Testis (tissue), 3 donors: Measurements from ENCODE around the gene TCF3. TPM values are rescaled to one million over a fixed set of nuclear protein-coding genes. Genes with fewer than 3 reads are reported as not detected.

Experiments
- DNase-seq: peaks from one replicate; pipeline ENCODE4 v3.0.0-alpha.2; 2019
- H3K27ac ChIP-seq, 2 donors: fragments of 200-600 bp; sonication (generic); one replicate each; pipeline ENCODE4 v1.5.1; 2019
- H3K27me3 ChIP-seq: fragments of 200-600 bp; sonication (generic); one replicate; pipeline ENCODE4 v1.5.1; 2019
- H3K36me3 ChIP-seq: fragments of 200-600 bp; sonication (generic); one replicate; pipeline ENCODE4 v1.5.1; 2017; ENCODE audit warnings: low read depth; ENCODE audit errors: missing control alignments
- H3K4me1 ChIP-seq: fragments of 200-600 bp; sonication (generic); one replicate; pipeline ENCODE4 v1.5.1; 2019
- H3K4me3 ChIP-seq, 2 donors: fragments of 200-600 bp; sonication (generic); one replicate each; pipeline ENCODE4 v1.5.1; 2017 to 2019
- H3K9me3 ChIP-seq: fragments of 200-600 bp; sonication (generic); one replicate; pipeline ENCODE4 v1.5.1; 2017
- POLR2A ChIP-seq: fragments of 450-650 bp; IDR thresholded peaks from one replicate; pipeline ENCODE4 v1.6.1; 2017; ENCODE audit warnings: antibody characterized with exemption, mild to moderate bottlenecking, moderate library complexity
- WGBS, 2 donors: methylation state at CpG; one replicate each; pipeline ENCODE4 v1.1.5; 2018; 5-methylcytosine and 5-hydroxymethylcytosine counted together
- intact Hi-C: fragments of 100-400 bp; cut with DNase I; formaldehyde crosslinking; loops from one replicate; pipeline ENCODE4 v1.15.1; 2023; ENCODE audit warnings: low total_unique reads
- polyA plus RNA-seq: library from polyadenylated mRNA; stranded (reverse); fragments of 350-450 nt; fragmentation: Illumina TruSeq; extraction: RNeasy Lipid Tissue Mini Kit (QIAGEN cat#74804); gene quantifications from one replicate; pipeline ENCODE4 v1.2.3, GENCODE V29; 2014; ENCODE audit warnings: low read depth, low replicate concordance; ENCODE audit not compliant: insufficient read depth
- total RNA-seq, 2 donors: library from RNA; depleted of rRNA; stranded (reverse); fragments of >200 nt; gene quantifications; one replicate each; pipeline ENCODE4 v1.2.3, GENCODE V29; 2016
- TF ChIP-seq, protein P1 (sequence below), 3 experiments: fragments of 450-650 bp in 2 of 3; fragments of 200-600 bp in 1 of 3; sonication (generic) in 1 of 3; IDR thresholded peaks; one replicate each; pipeline ENCODE4 v1.5.1; 2016 to 2019; ENCODE audit warnings: antibody characterized with exemption in 3 of 3, mild to moderate bottlenecking in 2 of 3, moderate library complexity in 1 of 3

Gene TCF3
- total and polyA plus RNA-seq, 3 donors from 2014 or later, result 157 to 423 (median 330) TPM

DNA sequence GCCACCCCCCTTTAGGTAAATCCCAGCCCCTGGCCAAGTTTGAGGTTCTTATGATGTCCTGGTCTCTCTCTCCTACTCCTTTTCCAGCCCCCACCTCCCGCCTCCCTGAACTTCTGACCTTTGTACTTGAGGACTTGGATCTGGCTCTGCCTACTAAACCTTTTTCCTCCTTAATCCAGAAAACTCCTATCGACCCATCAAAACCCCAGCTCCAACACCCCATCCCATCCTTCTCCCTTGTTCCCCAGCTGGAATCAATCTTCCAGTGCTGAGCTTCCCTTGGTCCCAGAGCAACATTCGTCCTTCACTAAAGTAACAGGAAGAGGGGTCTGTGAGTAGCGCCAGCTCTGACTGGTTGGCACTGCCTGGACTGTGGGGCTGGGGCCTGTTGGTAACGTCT, 29.9 kb downstream of the TCF3 start:
- H3K27me3 ChIP-seq, result no peaks in the 10 kb centered on the region
- H3K9me3 ChIP-seq, result no peaks in the 10 kb centered on the region
- H3K27ac ChIP-seq, result no peak overlapping the region
- no peaks in the 10 kb centered on the region for H3K36me3 ChIP-seq
- WGBS, 2 donors, result 86 to 91% methylated on average over 5 of the region's 5 CpGs
- TF ChIP-seq, protein P1, sequence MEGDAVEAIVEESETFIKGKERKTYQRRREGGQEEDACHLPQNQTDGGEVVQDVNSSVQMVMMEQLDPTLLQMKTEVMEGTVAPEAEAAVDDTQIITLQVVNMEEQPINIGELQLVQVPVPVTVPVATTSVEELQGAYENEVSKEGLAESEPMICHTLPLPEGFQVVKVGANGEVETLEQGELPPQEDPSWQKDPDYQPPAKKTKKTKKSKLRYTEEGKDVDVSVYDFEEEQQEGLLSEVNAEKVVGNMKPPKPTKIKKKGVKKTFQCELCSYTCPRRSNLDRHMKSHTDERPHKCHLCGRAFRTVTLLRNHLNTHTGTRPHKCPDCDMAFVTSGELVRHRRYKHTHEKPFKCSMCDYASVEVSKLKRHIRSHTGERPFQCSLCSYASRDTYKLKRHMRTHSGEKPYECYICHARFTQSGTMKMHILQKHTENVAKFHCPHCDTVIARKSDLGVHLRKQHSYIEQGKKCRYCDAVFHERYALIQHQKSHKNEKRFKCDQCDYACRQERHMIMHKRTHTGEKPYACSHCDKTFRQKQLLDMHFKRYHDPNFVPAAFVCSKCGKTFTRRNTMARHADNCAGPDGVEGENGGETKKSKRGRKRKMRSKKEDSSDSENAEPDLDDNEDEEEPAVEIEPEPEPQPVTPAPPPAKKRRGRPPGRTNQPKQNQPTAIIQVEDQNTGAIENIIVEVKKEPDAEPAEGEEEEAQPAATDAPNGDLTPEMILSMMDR (IDR thresholded peaks at IDR 0.05), result no peak
- no peak for DNase-seq
- intact Hi-C loops, result no loop called here
- H3K4me3 ChIP-seq, result no peak overlapping the region
- H3K4me1 ChIP-seq, result no peaks in the 10 kb centered on the region

GRCh38 chr19:1622007-1622406, 30.4 kb downstream of the TCF3 start:
- no peaks in the 10 kb centered on the region for H3K36me3 ChIP-seq
- no peak overlapping the region for H3K27ac ChIP-seq
- TF ChIP-seq, protein P1 (IDR thresholded peaks at IDR 0.05), result no peak
- no peak for TF ChIP-seq POLR2A
- no peaks in the 10 kb centered on the region for H3K27me3 ChIP-seq
- no peaks in the 10 kb centered on the region for H3K9me3 ChIP-seq
- no peak for DNase-seq
- 93 to 94% methylated on average over 7 to 23 of the region's 23 CpGs for WGBS, 2 donors
- no peak overlapping the region for H3K4me3 ChIP-seq
- H3K4me1 ChIP-seq, result no peaks in the 10 kb centered on the region
- intact Hi-C loops, result no loop called here

- Histone ChIP-seq H3K27me3 (no peaks in the 10 kb centered on the region), H3K9me3 (no peaks in the 10 kb centered on the region), H3K36me3 (no peaks in the 10 kb centered on the region), H3K4me1 (no peaks in the 10 kb centered on the region), H3K4me3 (no peak overlapping the region), H3K27ac (no peak overlapping the region)
- no peak for DNase-seq
- WGBS, 2 donors, result 88 to 96% methylated on average over 15 to 23 of the region's 23 CpGs
- intact Hi-C loops, result no loop called here
- TF ChIP-seq POLR2A, result no peak
- TF ChIP-seq, protein P1 (IDR thresholded peaks at IDR 0.05), result no peak
These were observed 30.8 kb downstream of the TCF3 start for GRCh38 chr19:1621574-1621973.

- no peak for DNase-seq
- Histone ChIP-seq H3K27me3 (no peaks in the 10 kb centered on the region), H3K4me1 (no peaks in the 10 kb centered on the region), H3K4me3 (no peak overlapping the region), H3K27ac (no peak overlapping the region), H3K36me3 (no peaks in the 10 kb centered on the region), H3K9me3 (no peaks in the 10 kb centered on the region)
- TF ChIP-seq, protein P1 (IDR thresholded peaks at IDR 0.05), result no peak
- no peak for TF ChIP-seq POLR2A
- intact Hi-C loops, result no loop called here
- 88% methylated on average over 14 of the region's 19 CpGs; no CpG with 5 or more reads in 1 of the 2 donors for WGBS, 2 donors
These were observed 31.4 kb downstream of the TCF3 start for GRCh38 chr19:1621021-1621420.

DNA sequence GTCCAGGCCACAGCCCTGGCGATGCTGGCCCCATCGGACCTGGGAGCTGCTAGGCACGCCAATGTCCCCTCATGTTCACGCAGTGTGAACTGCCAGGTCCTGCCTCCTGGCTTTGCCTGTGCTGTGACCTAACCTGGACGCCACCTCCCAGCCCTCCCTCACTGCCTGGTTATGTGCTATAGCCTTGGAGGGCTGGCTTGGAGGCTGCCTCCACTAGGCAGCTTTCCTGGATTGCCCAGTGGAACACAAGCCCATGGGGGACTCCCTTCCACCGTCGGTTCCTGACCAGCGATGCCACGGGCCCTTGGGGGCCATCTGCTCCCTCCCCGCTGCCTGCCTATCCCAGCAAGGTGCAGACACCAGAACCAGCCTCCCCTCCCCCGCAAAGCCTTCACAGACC, 31.9 kb downstream of the TCF3 start:
- 82 to 94% methylated on average over 9 to 11 of the region's 11 CpGs for WGBS, 2 donors
- no peaks in the 10 kb centered on the region for H3K4me1 ChIP-seq
- H3K36me3 ChIP-seq, result no peaks in the 10 kb centered on the region
- DNase-seq, result no peak
- H3K4me3 ChIP-seq, result no peak overlapping the region
- no peaks in the 10 kb centered on the region for H3K9me3 ChIP-seq
- intact Hi-C loops, result no loop called here
- H3K27me3 ChIP-seq, result no peaks in the 10 kb centered on the region
- TF ChIP-seq, protein P1 (IDR thresholded peaks at IDR 0.05), result no peak
- TF ChIP-seq POLR2A, result no peak
- no peak overlapping the region for H3K27ac ChIP-seq
